ENCODE data around the gene PSMD14. TPM values are rescaled to one million over a fixed set of nuclear protein-coding genes. Genes with fewer than 3 reads are reported as not detected.

Gene PSMD14
- total and polyA plus RNA-seq, 2 of the 13 experiments (the other 11 are each of a cell fraction or from before 2014, with no cell fraction given): 60.6 to 149 TPM

- Histone ChIP-seq H3K9ac (ENCODE audit: insufficient read depth, low read depth, low read length) (no peak overlapping the region), H3K79me2 (ENCODE audit: insufficient read depth, low read length) (no peaks in the 10 kb centered on the region), H3K4me1 (ENCODE audit: insufficient read depth, low read length) (peaks cover 44% of the 10 kb centered on the region), H4K20me1 (ENCODE audit: insufficient read depth, low read length) (no peaks in the 10 kb centered on the region), H3K27ac (ENCODE audit: extremely low read length, insufficient read depth, low read length) (no peak overlapping the region), H2AFZ (ENCODE audit: low read length) (no peak overlapping the region), H3K9me3 (ENCODE audit: low read length) (no peaks in the 10 kb centered on the region), H3K4me2 (ENCODE audit: low read depth, low read length) (peak overlapping the region; percentile 67), H3K36me3 (replicated peaks in 1 of 2; ENCODE audit: control insufficient read depth in 1 of 2, insufficient read depth in 2 of 2, low read length in 2 of 2) (no peaks in the 10 kb centered on the region), H3K27me3 (ENCODE audit: control insufficient read depth in 1 of 2, insufficient read depth in 2 of 2, low read length in 2 of 2) (peaks cover 18 to 77% of the 10 kb centered on the region in 2 experiments), H3K4me3 (replicated peaks in 1 of 3; ENCODE audit: insufficient read depth in 1 of 3, low read depth in 2 of 3, low read length in 3 of 3) (peak overlapping the region in 1 of 3 experiments; percentile 64; a peak in 1 of 6 replicates)
- ATAC-seq: no peak
- intact Hi-C loops (cut with micrococcal nuclease; ENCODE audit: unreplicated experiment) (loop anchor here (5.0 kb wide), 1 partner anchor 111 kb away; the partner anchor contains the start of gene PSMD14), in situ Hi-C loops (cut with HindIII; ENCODE audit: extremely low pct_ligation_motif_present, low pct_unique_long_range_greater_than_20kb) (no loop called here)
- no peak for FAIRE-seq
- WGBS (ENCODE audit: low lambda C conversion rate): 17% methylated on average over 15 of the region's 15 CpGs
- CTCF ChIA-PET (ENCODE audit: low intra/inter-chr PET ratio, low total read pairs): no interaction called here
- POLR2A ChIA-PET: no interaction called here
- 0 out of 2 replicates have a peak, but pooled peaks have one; percentile 23 for TF ChIP-seq ZNF605 (CRISPR knock-in tag; IDR thresholded peaks at IDR 0.05)
- no peak for TF ChIP-seq SKIL (CRISPR knock-in tag; IDR thresholded peaks at IDR 0.05; ENCODE audit: borderline replicate concordance)
- BruUV-seq (replicated peaks): no TSS peak
- no peak for DNase-seq (ENCODE audit: low spot score)
Measured at GRCh38 chr2:161418275-161418714, 110.1 kb downstream of the PSMD14 start.

- Histone ChIP-seq H3K4me3 (replicated peaks in 1 of 3; ENCODE audit: insufficient read depth in 1 of 3, low read depth in 2 of 3, low read length in 3 of 3) (peak overlapping the region; percentile 33 to 64 (median 46); a peak in 5 of 6 replicates), H3K27ac (ENCODE audit: extremely low read length, insufficient read depth, low read length) (no peak overlapping the region), H3K9ac (ENCODE audit: insufficient read depth, low read depth, low read length) (no peak overlapping the region), H4K20me1 (ENCODE audit: insufficient read depth, low read length) (no peaks in the 10 kb centered on the region), H3K4me2 (ENCODE audit: low read depth, low read length) (peak overlapping the region; percentile 67), H3K36me3 (replicated peaks in 1 of 2; ENCODE audit: control insufficient read depth in 1 of 2, insufficient read depth in 2 of 2, low read length in 2 of 2) (no peaks in the 10 kb centered on the region), H3K79me2 (ENCODE audit: insufficient read depth, low read length) (no peaks in the 10 kb centered on the region), H2AFZ (ENCODE audit: low read length) (no peak overlapping the region), H3K4me1 (ENCODE audit: insufficient read depth, low read length) (peaks cover 40% of the 10 kb centered on the region), H3K27me3 (ENCODE audit: control insufficient read depth in 1 of 2, insufficient read depth in 2 of 2, low read length in 2 of 2) (peaks cover 18 to 77% of the 10 kb centered on the region in 2 experiments), H3K9me3 (ENCODE audit: low read length) (no peaks in the 10 kb centered on the region)
- ATAC-seq (peak; percentile 26), FAIRE-seq (no peak), DNase-seq (ENCODE audit: low spot score) (no peak)
- ChIA-PET CTCF (ENCODE audit: low intra/inter-chr PET ratio, low total read pairs) (no interaction called here), POLR2A (no interaction called here)
- in situ Hi-C loops (cut with HindIII; ENCODE audit: extremely low pct_ligation_motif_present, low pct_unique_long_range_greater_than_20kb) (no loop called here), intact Hi-C loops (cut with micrococcal nuclease; ENCODE audit: unreplicated experiment) (loop anchor here (5.0 kb wide), 1 partner anchor 112 kb away; the partner anchor contains the start of gene PSMD14)
- 5% methylated on average over 38 of the region's 49 CpGs for WGBS (ENCODE audit: low lambda C conversion rate)
- BruUV-seq (replicated peaks): no TSS peak
- TF ChIP-seq ZNF468 (CRISPR knock-in tag; IDR thresholded peaks at IDR 0.05): no peak
- no peak; the same call in 1 of the 2 replicates for TF ChIP-seq EED (CRISPR knock-in tag; IDR thresholded peaks at IDR 0.05)
- no peak for TF ChIP-seq SOX6 (IDR thresholded peaks at IDR 0.05)
- TF ChIP-seq SOX6 (CRISPR knock-in tag; IDR thresholded peaks at IDR 0.05): 0 out of 2 replicates have a peak, but pooled peaks have one; percentile 24
- TF ChIP-seq NR2F2 (IDR thresholded peaks at IDR 0.05; ENCODE audit: borderline replicate concordance, low read depth): no peak
- TF ChIP-seq ZSCAN12 (CRISPR knock-in tag; IDR thresholded peaks at IDR 0.05): no peak
- TF ChIP-seq ZNF224 (CRISPR knock-in tag; IDR thresholded peaks at IDR 0.05): no peak
- TF ChIP-seq RNF2 (conservative IDR thresholded peaks at IDR 0.05; ENCODE audit: low read depth): peak; percentile 38; the same call in 1 of the 2 replicates
- TF ChIP-seq ZNF530 (CRISPR knock-in tag; IDR thresholded peaks at IDR 0.05; ENCODE audit: low read depth): no peak
- TF ChIP-seq NFYB (CRISPR knock-in tag; IDR thresholded peaks at IDR 0.05): no peak
- no peak for TF ChIP-seq U2AF2 (IDR thresholded peaks at IDR 0.05; ENCODE audit: low read depth, low read length)
- TF ChIP-seq ZNF614 (CRISPR knock-in tag; IDR thresholded peaks at IDR 0.05; ENCODE audit: borderline replicate concordance): no peak
- TF ChIP-seq ZNF576 (CRISPR knock-in tag; IDR thresholded peaks at IDR 0.05): no peak
- TF ChIP-seq ZNF431 (CRISPR knock-in tag; IDR thresholded peaks at IDR 0.05; ENCODE audit: borderline replicate concordance, low read depth): no peak
Measured at GRCh38 chr2:161418715-161419637, 110.8 kb downstream of the PSMD14 start.

Measured in HepG2 (cell line).